Measurements from ENCODE around the gene SELENOM.
"Not testable (repeated sequence)": the region's sequence is repeated elsewhere in the genome, so short reads cannot be mapped to it uniquely, and the experiment has no call there.

SELENOM gene

DNA sequence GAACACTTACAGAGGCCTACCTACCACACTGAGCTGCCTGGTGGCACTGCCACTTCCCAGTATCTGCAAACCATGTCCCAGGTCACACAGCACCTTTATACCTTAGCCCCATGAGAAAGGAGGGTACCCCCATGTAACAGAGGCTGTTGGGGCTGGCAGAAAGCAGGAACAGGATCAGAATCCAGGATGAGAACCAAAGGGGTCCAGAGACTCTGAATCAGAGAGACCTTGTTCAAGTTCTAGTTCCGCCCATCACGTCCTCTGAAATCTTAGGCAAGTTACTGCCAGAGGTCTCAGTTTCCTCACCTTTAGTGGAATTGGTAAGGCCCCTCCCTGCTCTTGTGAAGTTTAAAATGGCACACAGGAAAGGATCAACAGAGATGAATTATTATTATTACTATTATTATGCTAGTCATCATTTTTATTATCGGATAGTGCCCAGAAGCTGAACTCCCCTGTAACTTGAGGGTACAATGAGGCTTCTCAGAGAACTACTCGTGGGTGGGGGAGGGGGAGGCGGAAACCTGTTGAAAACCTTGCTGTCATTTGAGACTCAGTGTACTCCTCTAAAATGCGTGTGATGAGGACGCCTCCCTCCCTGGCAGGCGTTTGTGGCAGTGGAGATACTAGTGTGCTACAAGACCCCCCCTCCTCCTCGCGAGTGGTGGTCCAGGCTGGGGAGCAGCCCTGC lies 9.3 kb downstream of the SELENOM start:
- H3K36me3 ChIP-seq = peaks cover 53% of the 10 kb centered on the region
- no peak overlapping the region for H3K4me3 ChIP-seq (ENCODE audit: low read depth in 1 of 2, low read length in 1 of 2)
- TF ChIP-seq, protein P1, sequence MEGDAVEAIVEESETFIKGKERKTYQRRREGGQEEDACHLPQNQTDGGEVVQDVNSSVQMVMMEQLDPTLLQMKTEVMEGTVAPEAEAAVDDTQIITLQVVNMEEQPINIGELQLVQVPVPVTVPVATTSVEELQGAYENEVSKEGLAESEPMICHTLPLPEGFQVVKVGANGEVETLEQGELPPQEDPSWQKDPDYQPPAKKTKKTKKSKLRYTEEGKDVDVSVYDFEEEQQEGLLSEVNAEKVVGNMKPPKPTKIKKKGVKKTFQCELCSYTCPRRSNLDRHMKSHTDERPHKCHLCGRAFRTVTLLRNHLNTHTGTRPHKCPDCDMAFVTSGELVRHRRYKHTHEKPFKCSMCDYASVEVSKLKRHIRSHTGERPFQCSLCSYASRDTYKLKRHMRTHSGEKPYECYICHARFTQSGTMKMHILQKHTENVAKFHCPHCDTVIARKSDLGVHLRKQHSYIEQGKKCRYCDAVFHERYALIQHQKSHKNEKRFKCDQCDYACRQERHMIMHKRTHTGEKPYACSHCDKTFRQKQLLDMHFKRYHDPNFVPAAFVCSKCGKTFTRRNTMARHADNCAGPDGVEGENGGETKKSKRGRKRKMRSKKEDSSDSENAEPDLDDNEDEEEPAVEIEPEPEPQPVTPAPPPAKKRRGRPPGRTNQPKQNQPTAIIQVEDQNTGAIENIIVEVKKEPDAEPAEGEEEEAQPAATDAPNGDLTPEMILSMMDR (IDR thresholded peaks at IDR 0.05) = no peak
- no peaks in the 10 kb centered on the region for H3K27me3 ChIP-seq
- no peak overlapping the region for H3K27ac ChIP-seq
- H3K9me3 ChIP-seq = no peaks in the 10 kb centered on the region
- H3K4me1 ChIP-seq (ENCODE audit: control insufficient read depth in 1 of 2, insufficient read depth in 1 of 2, low read depth in 1 of 2, low read length in 1 of 2) = no peaks in the 10 kb centered on the region

DNA sequence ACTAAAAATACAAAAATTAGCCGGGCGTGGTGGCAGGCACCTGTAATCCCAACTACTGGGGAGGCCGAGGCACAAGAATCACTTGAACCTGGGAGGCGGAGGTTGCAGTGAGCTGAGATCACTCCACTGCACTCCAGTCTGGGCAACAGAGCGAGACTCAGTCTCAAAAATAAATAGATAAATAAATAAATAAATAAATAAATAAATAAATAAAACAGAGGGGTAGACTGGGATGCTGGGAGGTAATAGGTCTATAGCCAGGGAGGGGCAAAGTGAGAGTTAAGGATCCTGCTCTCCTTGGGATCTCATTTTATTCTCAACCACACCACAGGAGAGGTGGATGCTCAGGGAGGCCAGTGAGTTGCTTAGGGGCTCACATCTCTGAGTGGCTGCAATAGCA lies 9.8 kb downstream of the SELENOM start:
- H3K27me3 ChIP-seq; H3K4me3 ChIP-seq (ENCODE audit: low read depth in 1 of 2, low read length in 1 of 2); H3K9me3 ChIP-seq; H3K27ac ChIP-seq; H3K4me1 ChIP-seq (ENCODE audit: control insufficient read depth in 1 of 2, insufficient read depth in 1 of 2, low read depth in 1 of 2, low read length in 1 of 2): not testable (repeated sequence)
- H3K36me3 ChIP-seq = peaks cover 53% of the 10 kb centered on the region

DNA sequence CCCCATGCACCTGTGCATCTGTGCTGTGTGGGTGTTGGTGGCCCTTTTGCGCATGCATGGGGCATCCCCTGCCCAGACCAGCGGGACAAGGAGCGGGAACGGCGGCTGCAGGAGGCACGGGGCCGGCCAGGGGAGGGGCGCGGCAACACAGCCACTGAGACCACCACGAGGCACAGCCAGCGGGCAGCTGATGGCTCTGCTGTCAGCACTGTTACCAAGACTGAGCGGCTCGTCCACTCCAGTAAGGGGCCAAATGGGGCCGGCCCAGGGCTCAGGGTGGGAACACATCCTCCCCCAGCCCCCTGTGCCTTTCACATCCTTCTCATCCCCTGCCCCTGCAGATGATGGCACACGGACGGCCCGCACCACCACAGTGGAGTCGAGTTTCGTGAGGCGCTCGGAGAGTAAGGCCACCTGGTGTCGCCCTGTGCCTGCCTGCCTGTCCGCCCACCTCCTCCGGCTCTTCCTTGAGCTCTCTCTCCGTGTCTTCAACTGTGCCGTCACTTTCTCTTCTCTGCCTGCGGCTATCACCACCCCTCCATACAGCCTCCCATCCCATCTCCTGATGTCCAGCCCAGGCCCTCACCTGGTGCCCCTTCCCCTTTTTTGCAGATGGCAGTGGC lies 10.6 kb downstream of the SELENOM start:
- Histone ChIP-seq H3K9me3 (no peaks in the 10 kb centered on the region), H3K4me1 (ENCODE audit: control insufficient read depth in 1 of 2, insufficient read depth in 1 of 2, low read depth in 1 of 2, low read length in 1 of 2) (no peaks in the 10 kb centered on the region), H3K36me3 (peaks cover 55% of the 10 kb centered on the region), H3K27me3 (no peaks in the 10 kb centered on the region), H3K4me3 (ENCODE audit: low read depth in 1 of 2, low read length in 1 of 2) (no peak overlapping the region), H3K27ac (no peak overlapping the region)
- TF ChIP-seq, protein P1 (IDR thresholded peaks at IDR 0.05) = no peak

DNA sequence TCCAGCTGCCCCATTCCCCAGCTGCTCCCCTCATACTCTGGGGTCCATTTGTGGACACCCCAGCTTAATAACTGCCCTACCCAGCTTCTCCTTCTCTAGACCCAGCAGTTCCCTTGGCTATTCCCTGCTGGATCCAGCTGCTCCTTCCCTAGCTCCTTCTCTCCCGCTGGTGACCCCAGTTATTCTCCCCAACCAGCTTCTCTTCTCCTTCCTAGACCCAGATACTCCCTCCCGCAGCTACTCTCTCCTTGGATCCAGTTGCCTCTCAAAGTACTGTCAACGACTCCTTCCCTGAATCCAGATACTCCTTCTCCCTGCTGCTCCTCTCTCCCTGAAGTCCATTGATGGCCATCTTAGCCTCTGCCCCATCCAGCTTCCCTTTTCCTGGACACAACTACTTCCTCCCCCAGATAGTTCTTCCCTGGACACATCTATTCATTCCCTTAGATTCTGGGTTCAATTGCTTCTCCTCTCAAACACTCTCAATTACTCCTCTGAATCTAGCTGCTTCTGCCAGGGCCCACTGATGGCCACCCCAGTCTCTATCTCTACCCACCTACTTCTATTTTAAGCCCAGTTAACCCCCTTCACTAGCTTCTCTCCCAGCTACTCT lies 11.6 kb downstream of the SELENOM start:
- H3K27me3 ChIP-seq = no peaks in the 10 kb centered on the region
- peaks cover 60% of the 10 kb centered on the region for H3K36me3 ChIP-seq
- H3K9me3 ChIP-seq = no peaks in the 10 kb centered on the region
- TF ChIP-seq, protein P1 (IDR thresholded peaks at IDR 0.05) = no peak
- no peak overlapping the region for H3K4me3 ChIP-seq (ENCODE audit: low read depth in 1 of 2, low read length in 1 of 2)
- no peak overlapping the region for H3K27ac ChIP-seq
- no peaks in the 10 kb centered on the region for H3K4me1 ChIP-seq (ENCODE audit: control insufficient read depth in 1 of 2, insufficient read depth in 1 of 2, low read depth in 1 of 2, low read length in 1 of 2)

DNA sequence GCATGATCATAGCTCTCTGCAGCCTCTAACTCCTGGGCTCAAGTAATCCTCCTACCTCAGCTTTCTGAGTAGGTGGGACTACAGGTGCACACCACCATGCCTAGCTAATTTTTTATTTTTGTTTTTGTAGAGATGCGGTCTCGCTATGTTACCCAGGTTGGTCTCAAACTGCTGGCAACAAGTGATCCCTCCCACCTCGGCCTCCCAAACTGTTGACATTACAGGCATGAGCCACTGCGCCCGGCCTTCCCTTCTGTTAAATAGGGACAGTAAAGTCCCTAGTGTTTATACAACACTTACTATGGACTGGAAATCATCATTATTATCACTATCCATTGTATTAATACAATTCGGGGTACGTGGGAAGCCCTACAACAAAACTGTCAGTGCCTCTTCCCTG lies 12.6 kb downstream of the SELENOM start:
- TF ChIP-seq, protein P1 (IDR thresholded peaks at IDR 0.05) = no peak
- H3K27me3 ChIP-seq = no peaks in the 10 kb centered on the region
- no peak overlapping the region for H3K27ac ChIP-seq
- no peaks in the 10 kb centered on the region for H3K9me3 ChIP-seq
- no peak overlapping the region for H3K4me3 ChIP-seq (ENCODE audit: low read depth in 1 of 2, low read length in 1 of 2)
- H3K36me3 ChIP-seq = peaks cover 58% of the 10 kb centered on the region
- no peaks in the 10 kb centered on the region for H3K4me1 ChIP-seq (ENCODE audit: control insufficient read depth in 1 of 2, insufficient read depth in 1 of 2, low read depth in 1 of 2, low read length in 1 of 2)

DNA sequence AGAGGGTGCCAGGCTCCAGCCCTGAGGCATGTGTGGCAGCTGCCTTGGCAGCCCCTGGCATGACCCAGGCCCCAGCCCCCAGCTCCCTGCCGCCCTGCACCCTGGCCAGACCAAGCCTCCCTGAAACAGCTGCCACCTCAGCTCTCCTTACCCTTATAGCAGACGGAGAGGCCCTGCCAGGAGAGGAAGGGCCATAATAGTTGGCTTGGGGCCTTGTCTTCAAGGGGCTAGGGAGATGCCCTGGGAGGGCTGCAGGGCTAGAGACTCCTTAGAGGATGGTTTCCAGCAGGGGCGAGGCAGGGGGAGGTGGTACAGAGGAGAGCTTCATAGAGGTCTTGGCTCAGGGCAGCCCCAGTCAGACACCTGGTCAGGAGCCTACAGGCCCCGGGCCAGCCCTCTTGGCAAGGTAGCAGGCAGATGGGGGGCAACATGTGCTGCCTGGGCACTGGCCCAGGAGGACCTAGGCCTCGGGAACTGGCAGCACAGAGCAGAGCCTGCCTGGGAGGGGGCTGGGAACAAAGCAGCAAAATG lies 13.3 kb downstream of the SELENOM start:
- Histone ChIP-seq H3K27ac (no peak overlapping the region), H3K27me3 (no peaks in the 10 kb centered on the region), H3K4me3 (ENCODE audit: low read depth in 1 of 2, low read length in 1 of 2) (no peak overlapping the region), H3K4me1 (ENCODE audit: control insufficient read depth in 1 of 2, insufficient read depth in 1 of 2, low read depth in 1 of 2, low read length in 1 of 2) (no peaks in the 10 kb centered on the region), H3K36me3 (peaks cover 53% of the 10 kb centered on the region), H3K9me3 (no peaks in the 10 kb centered on the region)
- TF ChIP-seq, protein P1 (IDR thresholded peaks at IDR 0.05) = no peak

Measured in neutrophil (primary cell).